GM19395 (cell line): ENCODE results near the gene IGFBP4.

Experiments used
- ATAC-seq: cut with Tn5 transposase; IDR thresholded peaks from one replicate; pipeline ENCODE4 v1.9.1; 2021; ENCODE audit warnings: mild to moderate bottlenecking, moderate library complexity; ENCODE audit not compliant: unreplicated experiment

Gene IGFBP4

DNA sequence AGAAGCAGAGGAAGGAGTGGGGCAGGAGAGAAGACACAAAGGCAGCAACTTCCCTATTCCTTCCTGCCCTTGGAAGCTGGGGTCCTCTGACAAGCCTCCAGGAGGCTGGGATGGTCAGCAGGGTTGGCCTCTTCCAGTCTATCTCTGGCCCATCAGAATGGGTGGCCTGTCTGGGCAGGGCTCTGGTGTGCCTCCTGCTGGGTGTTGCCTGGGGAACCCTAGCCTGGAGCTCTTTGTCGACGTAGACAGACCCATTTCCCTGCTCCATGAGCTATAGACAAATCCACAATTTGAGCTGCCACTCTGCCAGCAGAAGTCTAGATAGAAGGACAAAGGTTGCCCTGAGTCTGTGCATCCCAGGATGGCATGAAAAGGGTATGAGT is 11.4 kb downstream of the IGFBP4 start:
- ATAC-seq = no peak

- no peak for ATAC-seq
These were observed 13.2 kb downstream of the IGFBP4 start for GRCh38 chr17:40456396-40456951.

- ATAC-seq = no peak
These were observed 14.1 kb downstream of the IGFBP4 start for GRCh38 chr17:40457369-40457768.

GRCh38 chr17:40457964-40458791 is 14.9 kb downstream of the IGFBP4 start:
- no peak for ATAC-seq

- no peak for ATAC-seq
These were observed 15.7 kb downstream of the IGFBP4 start for GRCh38 chr17:40458851-40459482.

- ATAC-seq = no peak
These were observed 16.7 kb downstream of the IGFBP4 start for GRCh38 chr17:40459636-40460603.

DNA sequence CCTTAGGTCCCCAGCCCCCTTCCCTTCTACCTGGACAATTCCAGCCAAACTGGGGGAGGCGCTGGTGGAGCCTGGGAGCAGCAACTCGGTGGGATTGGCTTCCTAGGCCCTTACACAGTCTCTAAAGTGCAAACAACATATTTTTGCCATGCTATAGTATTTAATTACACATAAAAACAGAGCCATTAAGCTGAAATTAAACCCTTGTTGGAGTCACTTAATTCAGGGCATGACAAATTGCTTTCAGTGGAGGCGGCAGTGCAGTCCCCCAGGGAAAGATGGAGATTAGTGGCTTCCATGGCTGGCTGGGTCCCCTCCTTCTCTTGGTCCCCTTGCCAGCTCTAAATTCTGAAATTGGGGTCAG is 17.3 kb downstream of the IGFBP4 start:
- ATAC-seq = no peak

DNA sequence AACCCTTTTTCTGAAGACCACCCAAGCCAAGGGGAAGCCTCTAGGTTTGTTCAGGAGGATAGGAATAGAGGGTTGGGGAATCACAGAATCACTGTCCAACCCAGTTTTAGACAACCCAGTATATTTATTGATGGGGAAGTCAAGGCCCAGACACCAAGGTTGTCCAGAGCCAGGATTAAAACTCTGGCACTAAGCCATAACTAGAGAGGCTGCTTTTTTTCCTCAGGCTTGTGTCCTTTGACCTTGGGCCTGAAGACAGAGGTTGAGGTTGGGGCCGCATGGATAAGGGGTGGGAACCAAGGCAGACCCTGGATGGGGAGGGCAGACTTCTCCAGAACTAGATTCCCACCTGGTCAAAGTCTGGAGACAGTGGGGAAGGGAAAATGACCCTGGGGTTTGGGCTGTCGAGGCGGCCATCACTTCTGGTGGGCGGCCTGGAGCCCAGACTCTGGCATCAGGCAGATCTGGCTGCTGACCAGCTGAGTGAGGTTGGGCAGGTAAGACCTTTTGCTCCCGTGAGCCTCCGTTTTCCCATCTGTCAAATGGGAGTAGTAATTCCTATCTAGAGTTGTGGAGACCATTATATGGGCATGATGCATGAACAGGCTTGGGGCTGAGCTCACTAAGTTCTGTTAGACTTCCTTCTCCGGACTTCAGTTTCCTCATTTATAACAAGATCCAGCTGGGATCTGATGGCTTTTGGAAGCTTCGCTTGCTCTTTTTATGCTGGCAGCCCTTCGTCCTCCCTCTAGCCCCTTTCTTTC is 17.9 kb downstream of the IGFBP4 start:
- no peak for ATAC-seq

DNA sequence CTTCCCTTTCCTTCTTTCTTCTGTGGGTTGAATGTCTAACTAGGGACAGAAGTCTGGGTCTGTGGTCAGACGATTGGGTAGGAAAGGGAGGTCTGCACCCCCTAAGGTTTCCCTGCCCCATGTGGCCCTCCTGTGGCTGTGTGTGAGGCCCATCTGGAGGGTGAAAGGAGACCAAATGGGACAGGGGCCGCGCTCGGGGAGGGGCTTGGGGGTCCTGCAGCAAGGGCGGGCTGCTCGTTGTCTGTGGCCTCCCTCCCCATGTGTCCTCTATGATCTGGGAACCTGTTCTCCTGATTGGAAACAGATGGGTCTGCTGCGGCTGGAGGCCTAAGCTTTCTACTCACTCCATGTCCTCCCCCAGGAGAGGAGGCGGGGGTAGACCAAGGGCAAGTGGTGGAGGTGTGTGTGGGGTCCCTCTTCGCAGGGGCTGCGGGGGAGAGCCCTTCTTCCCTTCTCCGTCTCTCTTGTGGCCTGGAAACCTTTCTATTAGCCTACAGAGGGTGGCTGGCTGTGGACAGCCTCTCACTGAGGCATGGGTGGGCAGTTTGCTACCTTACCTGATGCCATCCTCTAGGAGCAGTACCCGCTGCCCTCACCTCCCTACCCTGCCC is 18.6 kb downstream of the IGFBP4 start:
- ATAC-seq = no peak

GRCh38 chr17:40462343-40463121 is 19.3 kb downstream of the IGFBP4 start:
- no peak for ATAC-seq

DNA sequence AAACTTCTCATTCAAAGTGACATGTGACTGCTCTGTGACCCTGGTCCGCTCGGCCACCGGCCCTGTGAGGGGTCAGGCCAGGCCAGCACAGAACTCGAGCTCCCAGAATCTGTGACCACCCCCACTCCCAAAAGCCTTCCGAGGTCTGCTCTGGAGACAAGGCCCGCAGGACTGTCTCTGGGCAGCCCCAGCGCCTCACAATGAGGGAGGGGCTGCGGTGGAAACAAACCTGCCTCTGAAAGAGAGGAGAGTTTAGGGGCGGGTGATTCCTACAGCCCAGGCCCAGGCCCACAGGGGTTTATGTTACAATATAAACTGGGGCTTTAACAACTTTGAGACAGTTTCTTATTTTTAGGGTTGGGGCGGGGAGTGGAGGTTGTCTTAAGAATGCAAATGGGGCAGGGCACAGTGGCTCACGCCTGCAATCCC is 19.9 kb downstream of the IGFBP4 start:
- ATAC-seq = no peak

DNA sequence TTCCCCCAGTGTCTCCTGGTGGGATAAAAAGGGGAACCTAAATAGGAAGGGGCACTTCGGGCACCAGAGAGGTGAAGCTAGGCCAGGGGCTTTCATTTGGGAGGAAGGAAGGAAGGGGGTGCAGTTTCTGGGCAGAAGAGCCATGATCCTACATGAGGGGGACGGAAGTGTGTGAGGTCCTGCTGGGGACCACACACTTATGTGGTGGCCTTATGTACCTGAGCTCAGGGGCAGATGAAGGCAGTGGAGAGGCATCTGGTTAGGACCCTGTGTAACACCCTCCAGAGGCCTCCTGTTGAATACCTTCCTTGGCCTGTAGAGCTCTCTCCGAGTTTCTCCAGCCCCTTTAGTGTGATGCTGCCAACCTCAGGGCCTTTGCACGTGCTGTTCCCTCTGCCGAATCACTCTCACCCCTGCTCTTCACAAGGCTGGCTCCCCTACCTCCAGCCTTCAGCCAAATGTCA is 21.2 kb downstream of the IGFBP4 start:
- no peak for ATAC-seq

GRCh38 chr17:40466298-40466971 is 23.2 kb downstream of the IGFBP4 start:
- ATAC-seq = no peak

GRCh38 chr17:40467281-40467867 is 24.1 kb downstream of the IGFBP4 start:
- ATAC-seq = no peak

GRCh38 chr17:40468560-40468959 is 25.3 kb downstream of the IGFBP4 start:
- no peak for ATAC-seq

- ATAC-seq = no peak
These were observed 26.8 kb downstream of the IGFBP4 start for GRCh38 chr17:40469805-40470675.
